ENCODE measurements around the gene FOXS1. TPM values are rescaled to one million over a fixed set of nuclear protein-coding genes. Genes with fewer than 3 reads are reported as not detected.

Gene FOXS1
- total and polyA plus RNA-seq, 5 donors from 2014 or later = not detected

GRCh38 chr20:31859998-31860380 is 14.6 kb upstream of the FOXS1 start:
- ATAC-seq (ENCODE audit: low read depth in 2 of 2) (no peak), DNase-seq (no peak)
- Histone ChIP-seq H3K27me3 (ENCODE audit: control insufficient read depth, insufficient read depth, low read length) (peaks cover 14% of the 10 kb centered on the region), H3K4me1 (ENCODE audit: control insufficient read depth, insufficient read depth, low read length, poor library complexity, severe bottlenecking) (peaks cover 13% of the 10 kb centered on the region), H3K4me3 (ENCODE audit: low read depth, low read length) (no peak overlapping the region), H3K9me3 (ENCODE audit: control insufficient read depth in 2 of 2, low read length in 2 of 2) (no peaks in the 10 kb centered on the region), H3K27ac (ENCODE audit: insufficient read depth, low read length, poor library complexity, severe bottlenecking) (no peak overlapping the region), H3K36me3 (ENCODE audit: control insufficient read depth, insufficient read depth, low read length) (no peaks in the 10 kb centered on the region)
- peaks cover 35% of the 10 kb centered on the region for H3K27me3 Mint-ChIP-seq
- peaks cover 0 to 2% (median 0%) of the 10 kb centered on the region in 7 donors for H3K9me3 Mint-ChIP-seq
- peak overlapping the region in 2 of 4 donors; percentile 19 to 57 for H3K4me3 Mint-ChIP-seq
- H3K36me3 Mint-ChIP-seq = no peaks in the 10 kb centered on the region
- no peak overlapping the region for H3K27ac Mint-ChIP-seq
- peaks cover 0 to 20% (median 2%) of the 10 kb centered on the region in 4 donors for H3K4me1 Mint-ChIP-seq

GRCh38 chr20:31859266-31859997 is 14.0 kb upstream of the FOXS1 start:
- DNase-seq (no peak), ATAC-seq (ENCODE audit: low read depth in 2 of 2) (no peak)
- peaks cover 16% of the 10 kb centered on the region for H3K27me3 ChIP-seq (ENCODE audit: control insufficient read depth, insufficient read depth, low read length)
- Mint-ChIP-seq H3K36me3 (no peaks in the 10 kb centered on the region), H3K4me1 (peaks cover 0 to 20% (median 2%) of the 10 kb centered on the region in 4 donors), H3K9me3 (peaks cover 0 to 2% (median 0%) of the 10 kb centered on the region in 7 donors), H3K4me3 (peak overlapping the region in 1 of 4 donors; percentile 57), H3K27me3 (peaks cover 35% of the 10 kb centered on the region), H3K27ac (no peak overlapping the region)
- no peak overlapping the region for H3K4me3 ChIP-seq (ENCODE audit: low read depth, low read length)
- H3K4me1 ChIP-seq (ENCODE audit: control insufficient read depth, insufficient read depth, low read length, poor library complexity, severe bottlenecking) = peaks cover 13% of the 10 kb centered on the region
- no peaks in the 10 kb centered on the region for H3K9me3 ChIP-seq (ENCODE audit: control insufficient read depth in 2 of 2, low read length in 2 of 2)
- H3K27ac ChIP-seq (ENCODE audit: insufficient read depth, low read length, poor library complexity, severe bottlenecking) = no peak overlapping the region
- no peaks in the 10 kb centered on the region for H3K36me3 ChIP-seq (ENCODE audit: control insufficient read depth, insufficient read depth, low read length)

GRCh38 chr20:31858760-31859083 is 13.3 kb upstream of the FOXS1 start:
- Histone ChIP-seq H3K9me3 (ENCODE audit: control insufficient read depth in 2 of 2, low read length in 2 of 2) (no peaks in the 10 kb centered on the region), H3K4me1 (ENCODE audit: control insufficient read depth, insufficient read depth, low read length, poor library complexity, severe bottlenecking) (peaks cover 13% of the 10 kb centered on the region), H3K27ac (ENCODE audit: insufficient read depth, low read length, poor library complexity, severe bottlenecking) (no peak overlapping the region), H3K36me3 (ENCODE audit: control insufficient read depth, insufficient read depth, low read length) (no peaks in the 10 kb centered on the region), H3K4me3 (ENCODE audit: low read depth, low read length) (no peak overlapping the region), H3K27me3 (ENCODE audit: control insufficient read depth, insufficient read depth, low read length) (peaks cover 21% of the 10 kb centered on the region)
- no peak overlapping the region for H3K4me3 Mint-ChIP-seq
- no peaks in the 10 kb centered on the region for H3K36me3 Mint-ChIP-seq
- ATAC-seq (ENCODE audit: low read depth in 2 of 2) = no peak
- H3K9me3 Mint-ChIP-seq = peaks cover 0 to 2% (median 0%) of the 10 kb centered on the region in 7 donors
- DNase-seq = no peak
- peaks cover 35% of the 10 kb centered on the region for H3K27me3 Mint-ChIP-seq
- H3K4me1 Mint-ChIP-seq = peaks cover 0 to 20% (median 2%) of the 10 kb centered on the region in 4 donors
- H3K27ac Mint-ChIP-seq = peak overlapping the region in 1 of 3 donors; percentile 46

- peaks cover 13% of the 10 kb centered on the region for H3K4me1 ChIP-seq (ENCODE audit: control insufficient read depth, insufficient read depth, low read length, poor library complexity, severe bottlenecking)
- peak overlapping the region in 1 of 4 donors; percentile 33 for H3K4me3 Mint-ChIP-seq
- DNase-seq (peak in 1 of 3 donors; percentile 26), ATAC-seq (ENCODE audit: low read depth in 2 of 2) (no peak)
- H3K27ac ChIP-seq (ENCODE audit: insufficient read depth, low read length, poor library complexity, severe bottlenecking) = no peak overlapping the region
- peaks cover 38% of the 10 kb centered on the region for H3K27me3 Mint-ChIP-seq
- H3K4me3 ChIP-seq (ENCODE audit: low read depth, low read length) = no peak overlapping the region
- H3K9me3 Mint-ChIP-seq = peaks cover 0 to 2% (median 0%) of the 10 kb centered on the region in 7 donors
- H3K36me3 ChIP-seq (ENCODE audit: control insufficient read depth, insufficient read depth, low read length) = no peaks in the 10 kb centered on the region
- H3K27me3 ChIP-seq (ENCODE audit: control insufficient read depth, insufficient read depth, low read length) = peaks cover 21% of the 10 kb centered on the region
- peaks cover 0 to 19% (median 2%) of the 10 kb centered on the region in 4 donors for H3K4me1 Mint-ChIP-seq
- H3K36me3 Mint-ChIP-seq = no peaks in the 10 kb centered on the region
- no peaks in the 10 kb centered on the region for H3K9me3 ChIP-seq (ENCODE audit: control insufficient read depth in 2 of 2, low read length in 2 of 2)
- peak overlapping the region in 1 of 3 donors; percentile 46 for H3K27ac Mint-ChIP-seq
These were observed 12.7 kb upstream of the FOXS1 start for GRCh38 chr20:31857861-31858759.

GRCh38 chr20:31856516-31856915 is 11.1 kb upstream of the FOXS1 start:
- H3K9me3 Mint-ChIP-seq = peaks cover 0 to 2% (median 0%) of the 10 kb centered on the region in 7 donors
- H3K36me3 Mint-ChIP-seq = no peaks in the 10 kb centered on the region
- H3K27ac Mint-ChIP-seq = no peak overlapping the region
- peaks cover 21% of the 10 kb centered on the region for H3K27me3 ChIP-seq (ENCODE audit: control insufficient read depth, insufficient read depth, low read length)
- peaks cover 34% of the 10 kb centered on the region for H3K27me3 Mint-ChIP-seq
- no peak overlapping the region for H3K4me3 ChIP-seq (ENCODE audit: low read depth, low read length)
- H3K9me3 ChIP-seq (ENCODE audit: control insufficient read depth in 2 of 2, low read length in 2 of 2) = no peaks in the 10 kb centered on the region
- no peaks in the 10 kb centered on the region for H3K36me3 ChIP-seq (ENCODE audit: control insufficient read depth, insufficient read depth, low read length)
- no peak overlapping the region for H3K27ac ChIP-seq (ENCODE audit: insufficient read depth, low read length, poor library complexity, severe bottlenecking)
- no peak overlapping the region for H3K4me3 Mint-ChIP-seq
- ATAC-seq (ENCODE audit: low read depth in 2 of 2) (no peak), DNase-seq (no peak)
- peaks cover 0 to 8% (median 0%) of the 10 kb centered on the region in 4 donors for H3K4me1 Mint-ChIP-seq
- peaks cover 13% of the 10 kb centered on the region for H3K4me1 ChIP-seq (ENCODE audit: control insufficient read depth, insufficient read depth, low read length, poor library complexity, severe bottlenecking)

GRCh38 chr20:31853481-31853880 is 8.1 kb upstream of the FOXS1 start:
- Mint-ChIP-seq H3K4me1 (no peaks in the 10 kb centered on the region), H3K27me3 (peaks cover 20% of the 10 kb centered on the region), H3K27ac (no peak overlapping the region), H3K36me3 (no peaks in the 10 kb centered on the region), H3K4me3 (no peak overlapping the region), H3K9me3 (peaks cover 0 to 4% (median 0%) of the 10 kb centered on the region in 7 donors)
- Histone ChIP-seq H3K36me3 (ENCODE audit: control insufficient read depth, insufficient read depth, low read length) (no peaks in the 10 kb centered on the region), H3K4me3 (ENCODE audit: low read depth, low read length) (no peak overlapping the region), H3K9me3 (ENCODE audit: control insufficient read depth in 2 of 2, low read length in 2 of 2) (no peaks in the 10 kb centered on the region), H3K27me3 (ENCODE audit: control insufficient read depth, insufficient read depth, low read length) (peaks cover 11% of the 10 kb centered on the region), H3K27ac (ENCODE audit: insufficient read depth, low read length, poor library complexity, severe bottlenecking) (no peak overlapping the region), H3K4me1 (ENCODE audit: control insufficient read depth, insufficient read depth, low read length, poor library complexity, severe bottlenecking) (no peaks in the 10 kb centered on the region)
- ATAC-seq (ENCODE audit: low read depth in 2 of 2) (no peak), DNase-seq (no peak)

- Histone ChIP-seq H3K4me1 (ENCODE audit: control insufficient read depth, insufficient read depth, low read length, poor library complexity, severe bottlenecking) (no peaks in the 10 kb centered on the region), H3K27ac (ENCODE audit: insufficient read depth, low read length, poor library complexity, severe bottlenecking) (no peak overlapping the region), H3K27me3 (ENCODE audit: control insufficient read depth, insufficient read depth, low read length) (peaks cover 11% of the 10 kb centered on the region), H3K4me3 (ENCODE audit: low read depth, low read length) (no peak overlapping the region), H3K36me3 (ENCODE audit: control insufficient read depth, insufficient read depth, low read length) (no peaks in the 10 kb centered on the region), H3K9me3 (ENCODE audit: control insufficient read depth in 2 of 2, low read length in 2 of 2) (no peaks in the 10 kb centered on the region)
- H3K27me3 Mint-ChIP-seq = peaks cover 19% of the 10 kb centered on the region
- H3K27ac Mint-ChIP-seq = peak overlapping the region in 1 of 3 donors; percentile 53
- no peak for ATAC-seq (ENCODE audit: low read depth in 2 of 2)
- peaks cover 0 to 2% (median 0%) of the 10 kb centered on the region in 4 donors for H3K4me1 Mint-ChIP-seq
- DNase-seq = no peak
- H3K36me3 Mint-ChIP-seq = no peaks in the 10 kb centered on the region
- H3K4me3 Mint-ChIP-seq = no peak overlapping the region
- H3K9me3 Mint-ChIP-seq = peaks cover 0 to 2% (median 0%) of the 10 kb centered on the region in 7 donors
These were observed 6.0 kb upstream of the FOXS1 start for GRCh38 chr20:31851240-31851955.

All from CD4-positive, CD25-positive, alpha-beta regulatory T cell (primary cell).